RWPE2 (cell line): Measurements from ENCODE around the gene CCT8.
A peak's percentile ranks its signal among the peaks of the same experiment; 100 is the strongest.

Experiments
- ATAC-seq: fragments of 200-7000 bp; cut with Tn5 transposase; 3 replicates; pipeline ENCODE4 v1.9.1; 2021; ENCODE audit warnings: low read depth
- DNase-seq: peaks from one replicate; pipeline ENCODE4 v3.0.0-alpha.2; 2020; ENCODE audit warnings: low spot score
- H3K27ac ChIP-seq: fragments of 450-650 bp; 2 replicates; pipeline ENCODE4 v1.5.1; 2017; ENCODE audit warnings: mild to moderate bottlenecking; ENCODE audit not compliant: poor library complexity, severe bottlenecking
- H3K27me3 ChIP-seq: fragments of 250-450 bp; sonication (Bioruptor Pico); 2 replicates; pipeline ENCODE4 v1.5.1; 2021; ENCODE audit warnings: mild to moderate bottlenecking, moderate library complexity; ENCODE audit not compliant: insufficient read depth, poor library complexity, severe bottlenecking
- H3K36me3 ChIP-seq: fragments of 250-450 bp; sonication (Bioruptor Pico); 2 replicates; pipeline ENCODE4 v1.5.1; 2020; ENCODE audit warnings: low read depth, mild to moderate bottlenecking, moderate library complexity
- H3K4me1 ChIP-seq: fragments of 250-450 bp; sonication (Bioruptor Pico); 2 replicates; pipeline ENCODE4 v1.5.1; 2021; ENCODE audit warnings: mild to moderate bottlenecking, moderate library complexity; ENCODE audit not compliant: insufficient read depth, poor library complexity, severe bottlenecking
- H3K4me3 ChIP-seq: fragments of 250-450 bp; sonication (Bioruptor Pico); 2 replicates; pipeline ENCODE4 v1.5.1; 2021; ENCODE audit warnings: mild to moderate bottlenecking, moderate library complexity; ENCODE audit not compliant: severe bottlenecking
- H3K9me3 ChIP-seq: fragments of 250-450 bp; sonication (Bioruptor Pico); 2 replicates; pipeline ENCODE4 v1.5.1; 2021; ENCODE audit warnings: mild to moderate bottlenecking, moderate library complexity; ENCODE audit not compliant: severe bottlenecking
- CTCF ChIP-seq: fragments of 450-650 bp; IDR thresholded peaks from one replicate; pipeline ENCODE4 v1.5.1; 2017; ENCODE audit warnings: mild to moderate bottlenecking, moderate library complexity; ENCODE audit not compliant: poor library complexity, severe bottlenecking

Gene CCT8

GRCh38 chr21:29096218-29097015, 23.0 kb upstream of the CCT8 start:
- ATAC-seq (no peak), DNase-seq (no peak)
- H3K9me3 ChIP-seq = no peaks in the 10 kb centered on the region
- no peak for TF ChIP-seq CTCF
- peaks cover 5% of the 10 kb centered on the region for H3K4me1 ChIP-seq
- H3K27me3 ChIP-seq = no peaks in the 10 kb centered on the region
- H3K4me3 ChIP-seq = no peak overlapping the region
- no peak overlapping the region for H3K27ac ChIP-seq
- no peaks in the 10 kb centered on the region for H3K36me3 ChIP-seq

GRCh38 chr21:29092102-29092959, 18.9 kb upstream of the CCT8 start:
- no peak for DNase-seq
- H3K4me1 ChIP-seq = peaks cover 20% of the 10 kb centered on the region
- no peaks in the 10 kb centered on the region for H3K36me3 ChIP-seq
- no peak overlapping the region for H3K4me3 ChIP-seq
- no peaks in the 10 kb centered on the region for H3K9me3 ChIP-seq
- no peaks in the 10 kb centered on the region for H3K27me3 ChIP-seq
- peak; percentile 26 for TF ChIP-seq CTCF
- peak overlapping the region; percentile 52 for H3K27ac ChIP-seq
- 0 out of 3 replicates have a peak, but pooled peaks have one; percentile 24 for ATAC-seq

- ATAC-seq (peak; percentile 93), DNase-seq (no peak)
- H3K4me1 ChIP-seq = peaks cover 20% of the 10 kb centered on the region
- TF ChIP-seq CTCF = no peak
- peak overlapping the region; percentile 52 for H3K27ac ChIP-seq
- H3K9me3 ChIP-seq = no peaks in the 10 kb centered on the region
- no peaks in the 10 kb centered on the region for H3K27me3 ChIP-seq
- H3K36me3 ChIP-seq = no peaks in the 10 kb centered on the region
- no peak overlapping the region for H3K4me3 ChIP-seq
Measured at GRCh38 chr21:29091033-29091432, 17.6 kb upstream of the CCT8 start.

GRCh38 chr21:29085106-29085752, 11.8 kb upstream of the CCT8 start:
- Histone ChIP-seq H3K27me3 (no peaks in the 10 kb centered on the region), H3K4me1 (peaks cover 3% of the 10 kb centered on the region), H3K36me3 (no peaks in the 10 kb centered on the region), H3K4me3 (no peak overlapping the region), H3K9me3 (no peaks in the 10 kb centered on the region), H3K27ac (no peak overlapping the region)
- TF ChIP-seq CTCF = no peak
- ATAC-seq (no peak), DNase-seq (no peak)
